GM12878 (cell line): ENCODE data around the gene VTCN1. TPM values are rescaled to one million over a fixed set of nuclear protein-coding genes. Genes with fewer than 3 reads are reported as not detected.

ENCODE experiments used
- ATAC-seq: fragments of 200-7000 bp; cut with Tn5 transposase; 3 replicates; pipeline ENCODE4 v1.9.1; 2020; ENCODE audit warnings: mild to moderate bottlenecking, moderate library complexity
- BruUV-seq: library from RNA; stranded (reverse); fragments of 400-500 nt; replicated peaks from 2 replicates; lab custom pipeline; 2021; lab: Mats Ljungman, UMichigan
- CTCF ChIA-PET: fragments of 300-600 bp; sonication (Branson Sonifier 250); formaldehyde crosslinking; extraction: SDS; loops from one replicate; lab custom pipeline; 2021; ENCODE audit warnings: inconsistent platforms; lab: Yijun Ruan, JAX
- POLR2A ChIA-PET: fragments of 350-600 bp; formaldehyde crosslinking; extraction: SDS; loops from one replicate; lab custom pipeline; 2021; ENCODE audit warnings: inconsistent platforms; lab: Charles Lee
- RAD21 ChIA-PET: fragments of 300-600 bp; sonication (Branson Sonifier 250); formaldehyde crosslinking; loops from one replicate; lab custom pipeline; 2023; ENCODE audit warnings: antibody characterized with exemption; ENCODE audit not compliant: unreplicated experiment; lab: Charles Lee
- SMC1A ChIA-PET: fragments of 300-600 bp; sonication (Branson Sonifier 250); formaldehyde crosslinking; loops from one replicate; lab custom pipeline; 2023; ENCODE audit not compliant: unreplicated experiment, uncharacterized antibody; lab: Charles Lee
- DNase-seq: peaks from one replicate; pipeline ENCODE4 v3.0.0-alpha.2; 2011; ENCODE audit warnings: low read depth, low spot score
- FAIRE-seq: peaks from 3 replicates; lab custom pipeline; 2011; peaks lifted over from hg19 to GRCh38; lab: Jason Lieb, UNC
- H2AFZ ChIP-seq: 2 replicates; pipeline ENCODE4 v1.6.0; 2011; ENCODE audit warnings: low read depth, low read length, control low read depth; ENCODE audit not compliant: control insufficient read depth
- H3K27ac ChIP-seq: 2 replicates; pipeline ENCODE4 v1.5.1; 2011; ENCODE audit warnings: control low read depth; ENCODE audit not compliant: control insufficient read depth, insufficient read depth
- H3K27me3 ChIP-seq, 2 experiments: replicated peaks in 1 of 2; 2 replicates each; pipeline versions ENCODE4 v1.6.0 to v1.6.1; 2011; ENCODE audit warnings: low read length in 1 of 2; ENCODE audit not compliant: control insufficient read depth in 2 of 2, insufficient read depth in 2 of 2
- H3K36me3 ChIP-seq, 2 experiments: 2 replicates each; pipeline ENCODE4 v1.5.1; 2011; ENCODE audit warnings: low read length in 1 of 2; ENCODE audit not compliant: control insufficient read depth in 2 of 2, insufficient read depth in 2 of 2
- H3K4me1 ChIP-seq: 2 replicates; pipeline ENCODE4 v1.6.1; 2011; ENCODE audit warnings: mild to moderate bottlenecking, low read length, moderate library complexity, mixed read lengths; ENCODE audit not compliant: control insufficient read depth, insufficient read depth
- H3K4me2 ChIP-seq: 2 replicates; pipeline ENCODE4 v1.6.0; 2011; ENCODE audit warnings: control low read depth; ENCODE audit not compliant: control insufficient read depth, insufficient read depth
- H3K4me3 ChIP-seq: fragments of 200-600 bp; sonication (generic); 2 replicates; pipeline ENCODE4 v1.5.1; 2016
- H3K79me2 ChIP-seq: 2 replicates; pipeline ENCODE4 v1.6.0; 2011; ENCODE audit warnings: low read length; ENCODE audit not compliant: control insufficient read depth, insufficient read depth
- H3K9ac ChIP-seq: 2 replicates; pipeline ENCODE4 v1.8.0; 2011; ENCODE audit warnings: low read length, control low read depth, mixed read lengths; ENCODE audit not compliant: control insufficient read depth, insufficient read depth
- H3K9me3 ChIP-seq: replicated peaks from 3 replicates; pipeline ENCODE4 v1.5.1; 2011; ENCODE audit warnings: mild to moderate bottlenecking, low read length; ENCODE audit not compliant: control insufficient read depth, insufficient read depth
- H4K20me1 ChIP-seq: 2 replicates; pipeline ENCODE4 v1.6.0; 2011; ENCODE audit not compliant: control insufficient read depth, insufficient read depth
- BHLHE40 ChIP-seq, 2 experiments: fragments of 450-650 bp in 1 of 2; IDR thresholded peaks; 2 replicates each; pipeline ENCODE4 v1.6.1; 2011 to 2017; ENCODE audit warnings: low read depth in 2 of 2, borderline replicate concordance in 1 of 2, improper control_type of control experiment in 1 of 2, low read length in 1 of 2, mild to moderate bottlenecking in 1 of 2
- BRCA1 ChIP-seq: IDR thresholded peaks from 2 replicates; pipeline ENCODE4 v1.6.1; 2011; ENCODE audit warnings: low read depth, low read length, improper control_type of control experiment
- CHD1 ChIP-seq: IDR thresholded peaks from 2 replicates; pipeline ENCODE4 v1.6.1; 2012; ENCODE audit warnings: low read depth, low read length, improper control_type of control experiment
- CHD2 ChIP-seq: IDR thresholded peaks from 2 replicates; pipeline ENCODE4 v1.6.1; 2011; ENCODE audit warnings: low read depth, low read length, improper control_type of control experiment, borderline replicate concordance
- FOXK2 ChIP-seq: fragments of 450-650 bp; IDR thresholded peaks from 2 replicates; pipeline ENCODE4 v1.6.1; 2017; ENCODE audit warnings: mild to moderate bottlenecking, moderate library complexity
- IRF4 ChIP-seq: IDR thresholded peaks from 2 replicates; pipeline ENCODE4 v1.6.1; 2011; ENCODE audit warnings: low read depth, low read length
- JUNB ChIP-seq: IDR thresholded peaks from 2 replicates; pipeline ENCODE4 v1.6.1; 2016; ENCODE audit warnings: antibody characterized with exemption, mild to moderate bottlenecking
- JUND ChIP-seq: IDR thresholded peaks from 2 replicates; pipeline ENCODE4 v1.6.1; 2012; ENCODE audit warnings: low read depth, mild to moderate bottlenecking, low read length, improper control_type of control experiment, moderate library complexity
- PAX5 ChIP-seq: IDR thresholded peaks from 2 replicates; pipeline ENCODE4 v1.6.1; 2011; ENCODE audit warnings: low read depth, low read length, borderline replicate concordance
- POLR2AphosphoS2 ChIP-seq: IDR thresholded peaks from 2 replicates; pipeline ENCODE4 v1.6.1; 2011; ENCODE audit warnings: low read depth, mild to moderate bottlenecking, low read length, improper control_type of control experiment, moderate library complexity
- POLR2AphosphoS5 ChIP-seq: IDR thresholded peaks from 2 replicates; pipeline ENCODE4 v1.6.1; 2011; ENCODE audit warnings: mild to moderate bottlenecking, low read length, inconsistent platforms
- RELA ChIP-seq: fragments of 450-650 bp; IDR thresholded peaks from 2 replicates; pipeline ENCODE4 v1.8.0; 2014; ENCODE audit warnings: borderline replicate concordance; ENCODE audit not compliant: partially characterized antibody
- SMAD5 ChIP-seq: IDR thresholded peaks from 2 replicates; pipeline ENCODE4 v1.6.1; 2016; ENCODE audit warnings: antibody characterized with exemption, low read depth
- SP1 ChIP-seq: IDR thresholded peaks from one replicate; pipeline ENCODE4 v1.6.1; 2011; ENCODE audit warnings: low read depth, low read length
- SPI1 ChIP-seq: IDR thresholded peaks from 2 replicates; pipeline ENCODE4 v1.6.1; 2011; ENCODE audit warnings: low read depth, mild to moderate bottlenecking, low read length, moderate library complexity, borderline replicate concordance; ENCODE audit not compliant: insufficient read depth
- STAT1 ChIP-seq: fragments of 450-650 bp; conservative IDR thresholded peaks from 2 replicates; pipeline ENCODE4 v1.6.1; 2014; ENCODE audit warnings: antibody characterized with exemption, mild to moderate bottlenecking
- ZBTB4 ChIP-seq: fragments of 450-650 bp; formaldehyde crosslinking; IDR thresholded peaks from 2 replicates; pipeline ENCODE4 v1.4.0; 2022; ENCODE audit warnings: mild to moderate bottlenecking, moderate library complexity
- WGBS: methylation state at CpG from one replicate; pipeline ENCODE4 v1.1.6; 2016; ENCODE audit warnings: low lambda C conversion rate; ENCODE audit not compliant: insufficient replicate concordance, insufficient coverage; ENCODE audit errors: missing lambda C conversion rate; 5-methylcytosine and 5-hydroxymethylcytosine counted together
- in situ Hi-C: fragments of 300-500 bp; cut with MboI; formaldehyde crosslinking; loops from 9 replicates; pipeline ENCODE4 v1.14.3; 2018; ENCODE audit warnings: mixed read lengths
- intact Hi-C: fragments of 100-400 bp; cut with micrococcal nuclease; formaldehyde crosslinking; loops from one replicate; pipeline ENCODE4 v1.14.2; 2022; ENCODE audit not compliant: unreplicated experiment
- polyA plus RNA-seq, 11 experiments: library from polyadenylated mRNA; depleted of rRNA in 4 of 11; unstranded in 6 of 11; stranded (reverse) in 5 of 11; fragments of >200 nt; fragmentation: Nextera tagmentation in 4 of 11; fragmentation: Illumina TruSeq in 1 of 11; extraction: Ambion mirVana in 4 of 11; extraction: Trizol in 1 of 11; gene quantifications; 1 replicate in 1 of 11; 2 replicates in 10 of 11; pipeline versions ENCODE4 v1.2.1 to v1.2.3, GENCODE V29; 2011 to 2016; ENCODE audit warnings: inconsistent platforms in 2 of 11, missing spikeins in 2 of 11, low read depth in 1 of 11
- total RNA-seq, 4 experiments: library from RNA; depleted of rRNA in 3 of 4; stranded (reverse); fragments of >200 nt in 3 of 4; fragmentation: Illumina TruSeq in 1 of 4; extraction: Trizol in 1 of 4; gene quantifications; 2 replicates each; pipeline versions ENCODE4 v1.2.1 to v1.2.3, GENCODE V29; 2013 to 2021

Gene VTCN1
- total and polyA plus RNA-seq, 10 of the 15 experiments (the other 5 are each of a cell fraction or from before 2014, with no cell fraction given), result not detected

GRCh38 chr1:117225931-117226330 lies 15.2 kb upstream of the VTCN1 start:
- POLR2A ChIA-PET, result no interaction called here
- H3K4me1 ChIP-seq, result no peaks in the 10 kb centered on the region
- FAIRE-seq, result no peak

GRCh38 chr1:117216718-117217117 lies 6.0 kb upstream of the VTCN1 start:
- Histone ChIP-seq H3K27ac (no peak overlapping the region), H4K20me1 (no peaks in the 10 kb centered on the region), H3K79me2 (no peaks in the 10 kb centered on the region), H3K9ac (no peak overlapping the region), H2AFZ (no peak overlapping the region), H3K4me3 (no peak overlapping the region), H3K4me2 (no peak overlapping the region), H3K36me3 (no peaks in the 10 kb centered on the region), H3K27me3 (no peaks in the 10 kb centered on the region; a peak in 1 of 4 replicates), H3K4me1 (no peaks in the 10 kb centered on the region), H3K9me3 (no peaks in the 10 kb centered on the region)
- ChIA-PET CTCF (no interaction called here), RAD21 (no interaction called here), SMC1A (no interaction called here), POLR2A (no interaction called here)
- FAIRE-seq, result no peak
- no peak for ATAC-seq
- in situ Hi-C loops, result no loop called here
- DNase-seq, result no peak
- WGBS, result 2% methylated on average over 4 of the region's 4 CpGs
- no TSS peak for BruUV-seq
- intact Hi-C loops, result no loop called here
- TF ChIP-seq BRCA1 (no peak), BHLHE40 (IDR thresholded peaks at IDR 0.05; ENCODE audit: borderline replicate concordance in 1 of 2, low read depth in 2 of 2, low read length in 1 of 2) (no peak), POLR2AphosphoS2 (no peak), SP1 (no peak), CHD1 (no peak), CHD2 (no peak), FOXK2 (no peak), RELA (no peak), POLR2AphosphoS5 (no peak), JUNB (no peak), ZBTB4 (CRISPR knock-in tag) (no peak)

More at GRCh38 chr1:117225931-117226330, 15.2 kb upstream of the VTCN1 start:
- in situ Hi-C loops, result no loop called here
- DNase-seq, result no peak
- no TSS peak for BruUV-seq
- ChIA-PET CTCF (interaction anchor here (1.1 kb wide), 1 partner anchor 651 kb away, joined by 3 read pairs; no protein-coding TSS in a partner anchor), RAD21 (no interaction called here), SMC1A (no interaction called here)
- no peak overlapping the region for H2AFZ ChIP-seq
- TF ChIP-seq POLR2AphosphoS5 (no peak), SMAD5 (no peak), POLR2AphosphoS2 (no peak), JUND (no peak), IRF4 (no peak), STAT1 (no peak), SPI1 (no peak), PAX5 (no peak)
- no peaks in the 10 kb centered on the region for H3K79me2 ChIP-seq
- H3K9ac ChIP-seq, result no peak overlapping the region
- H3K9me3 ChIP-seq, result no peaks in the 10 kb centered on the region
- no peak overlapping the region for H3K27ac ChIP-seq
- no peak for ATAC-seq
- H3K36me3 ChIP-seq, result no peaks in the 10 kb centered on the region
- H3K4me3 ChIP-seq, result no peak overlapping the region
- no peaks in the 10 kb centered on the region; a peak in 1 of 4 replicates for H3K27me3 ChIP-seq
- H4K20me1 ChIP-seq, result no peaks in the 10 kb centered on the region
- intact Hi-C loops, result no loop called here
- WGBS, result 40% methylated on average over 4 of the region's 4 CpGs
- H3K4me2 ChIP-seq, result no peak overlapping the region
